SK-N-SH treated with all-trans-retinoic acid at 6 μM for 48 hours (cell line): ENCODE data around the gene THNSL1.

ENCODE experiments used
- PATZ1 ChIP-seq: fragments of 250-450 bp; sonication (Bioruptor Pico); IDR thresholded peaks from 2 replicates; pipeline ENCODE4 v1.8.0; 2020; ENCODE audit warnings: mild to moderate bottlenecking, moderate library complexity, borderline replicate concordance
- TOX ChIP-seq: fragments of 250-450 bp; sonication (Bioruptor Pico); IDR thresholded peaks from 2 replicates; pipeline ENCODE4 v1.8.0; 2021; ENCODE audit warnings: mild to moderate bottlenecking, moderate library complexity, borderline replicate concordance
- ZFP30 ChIP-seq: fragments of 450-650 bp; formaldehyde crosslinking; IDR thresholded peaks from 2 replicates; pipeline ENCODE4 v1.5.0; 2022; ENCODE audit warnings: mild to moderate bottlenecking, moderate library complexity
- TF ChIP-seq, protein P1 (sequence below): fragments of 250-450 bp; sonication (Bioruptor Pico); IDR thresholded peaks from 2 replicates; pipeline ENCODE4 v1.5.1; 2020; ENCODE audit warnings: low read depth, mild to moderate bottlenecking, moderate library complexity

DNA sequence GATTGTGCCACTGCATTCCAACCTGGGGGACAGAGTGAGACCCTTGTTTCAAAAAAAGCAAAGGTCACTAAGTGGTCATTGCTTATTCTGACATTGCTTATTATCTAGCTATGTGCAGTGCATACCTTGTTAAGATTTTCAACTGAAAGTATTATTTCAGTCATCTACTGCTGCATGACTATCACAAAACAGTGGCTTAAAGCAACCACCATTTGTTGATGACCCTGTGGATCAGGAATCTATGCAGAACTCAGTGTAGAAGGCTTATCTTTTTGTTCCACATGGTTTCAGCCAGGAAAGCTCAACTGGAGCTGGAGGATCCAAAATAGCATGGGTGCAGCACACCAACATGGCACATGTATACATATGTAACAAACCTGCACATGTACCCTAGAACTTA lies 23.1 kb downstream of the THNSL1 start:
- TF ChIP-seq ZFP30 (CRISPR knock-in tag) (no peak), PATZ1 (CRISPR knock-in tag) (no peak), TOX (CRISPR knock-in tag) (no peak)
- TF ChIP-seq, protein P1, sequence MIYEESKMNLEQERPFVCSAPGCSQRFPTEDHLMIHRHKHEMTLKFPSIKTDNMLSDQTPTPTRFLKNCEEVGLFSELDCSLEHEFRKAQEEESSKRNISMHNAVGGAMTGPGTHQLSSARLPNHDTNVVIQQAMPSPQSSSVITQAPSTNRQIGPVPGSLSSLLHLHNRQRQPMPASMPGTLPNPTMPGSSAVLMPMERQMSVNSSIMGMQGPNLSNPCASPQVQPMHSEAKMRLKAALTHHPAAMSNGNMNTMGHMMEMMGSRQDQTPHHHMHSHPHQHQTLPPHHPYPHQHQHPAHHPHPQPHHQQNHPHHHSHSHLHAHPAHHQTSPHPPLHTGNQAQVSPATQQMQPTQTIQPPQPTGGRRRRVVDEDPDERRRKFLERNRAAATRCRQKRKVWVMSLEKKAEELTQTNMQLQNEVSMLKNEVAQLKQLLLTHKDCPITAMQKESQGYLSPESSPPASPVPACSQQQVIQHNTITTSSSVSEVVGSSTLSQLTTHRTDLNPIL (CRISPR knock-in tag) = no peak
